Smooth muscle cell (in vitro differentiated cells): ENCODE measurements around the gene HOPX. TPM values are rescaled to one million over a fixed set of nuclear protein-coding genes. Genes with fewer than 3 reads are reported as not detected.

ENCODE experiments used
- DNase-seq: peaks from one replicate; lab custom pipeline; 2025; ENCODE audit not compliant: unreplicated experiment; lab: John Stamatoyannopoulos, UW
- H2AFZ ChIP-seq: fragments of 200-600 bp; sonication (generic); 2 replicates; pipeline ENCODE4 v1.6.0; 2016; ENCODE audit warnings: antibody characterized with exemption, low read depth, mild to moderate bottlenecking
- H3F3A ChIP-seq: fragments of 200-600 bp; sonication (generic); 2 replicates; pipeline ENCODE4 v1.6.0; 2017; ENCODE audit warnings: antibody characterized with exemption, low read depth
- H3K27ac ChIP-seq: fragments of 200-600 bp; sonication (generic); 2 replicates; pipeline ENCODE4 v1.5.1; 2016; ENCODE audit warnings: low read depth, mild to moderate bottlenecking
- H3K27me3 ChIP-seq: fragments of 200-600 bp; sonication (generic); 2 replicates; pipeline ENCODE4 v1.6.1; 2016; ENCODE audit warnings: low read depth, mild to moderate bottlenecking
- H3K36me3 ChIP-seq: fragments of 200-600 bp; sonication (generic); 2 replicates; pipeline ENCODE4 v1.5.1; 2016; ENCODE audit warnings: low read depth
- H3K4me1 ChIP-seq: fragments of 200-600 bp; sonication (generic); 2 replicates; pipeline ENCODE4 v1.5.1; 2016; ENCODE audit warnings: low read depth
- H3K4me2 ChIP-seq: fragments of 200-600 bp; sonication (generic); 2 replicates; pipeline ENCODE4 v1.6.0; 2016; ENCODE audit warnings: mild to moderate bottlenecking
- H3K4me3 ChIP-seq: fragments of 200-600 bp; sonication (generic); 2 replicates; pipeline ENCODE4 v1.5.1; 2016; ENCODE audit warnings: mild to moderate bottlenecking
- H3K79me2 ChIP-seq: fragments of 200-600 bp; sonication (generic); 2 replicates; pipeline ENCODE4 v1.6.0; 2016; ENCODE audit warnings: low read depth, mild to moderate bottlenecking
- H3K9ac ChIP-seq: fragments of 200-600 bp; sonication (generic); 2 replicates; pipeline ENCODE4 v1.6.0; 2016; ENCODE audit warnings: low read depth
- H3K9me3 ChIP-seq: fragments of 200-600 bp; sonication (generic); replicated peaks from 2 replicates; pipeline ENCODE4 v1.5.1; 2016; ENCODE audit warnings: low read depth
- H4K20me1 ChIP-seq: fragments of 200-600 bp; sonication (generic); 2 replicates; pipeline ENCODE4 v1.6.0; 2016; ENCODE audit warnings: low read depth
- WGBS: methylation state at CpG from one replicate; pipeline ENCODE4 v1.1.7; 2016; ENCODE audit warnings: low lambda C conversion rate; 5-methylcytosine and 5-hydroxymethylcytosine counted together
- polyA plus RNA-seq: library from polyadenylated mRNA; unstranded; fragments of >200 nt; fragmentation: Nextera tagmentation; extraction: Ambion mirVana; gene quantifications from 2 replicates; pipeline ENCODE4 v1.2.1, GENCODE V29; 2016
- total RNA-seq: library from RNA; depleted of rRNA; stranded (reverse); fragments of >200 nt; gene quantifications from 2 replicates; pipeline ENCODE4 v1.2.3, GENCODE V29; 2014
- TF ChIP-seq, protein P1 (sequence below): fragments of 200-600 bp; sonication (generic); IDR thresholded peaks from 2 replicates; pipeline ENCODE4 v1.5.1; 2017; ENCODE audit warnings: borderline replicate concordance, mild to moderate bottlenecking, antibody characterized with exemption; ENCODE audit not compliant: insufficient read depth, poor library complexity, severe bottlenecking

HOPX gene
- total and polyA plus RNA-seq, 2 experiments from 2014 or later, result 86.9 to 111 TPM

DNA sequence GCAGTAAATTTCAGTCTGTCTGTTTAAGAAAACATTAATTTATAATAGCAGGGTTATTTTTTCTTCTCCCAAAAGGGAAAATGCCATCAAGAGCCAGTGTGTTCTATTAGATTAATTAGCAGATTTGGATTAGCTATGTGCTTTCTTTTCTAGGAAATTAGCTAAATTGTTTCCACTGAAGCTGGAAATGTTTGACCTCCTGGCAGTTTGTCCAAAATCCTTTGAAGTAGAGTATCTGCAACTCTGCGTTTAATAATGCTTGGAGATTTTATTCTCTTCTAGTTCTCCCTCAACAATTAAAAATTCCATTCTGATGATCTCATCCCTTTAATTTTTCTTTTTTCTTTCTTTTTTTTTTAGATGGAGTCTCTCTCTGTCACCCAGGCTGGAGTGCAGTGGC is 27.1 kb upstream of the HOPX start:
- 87% methylated on average over 1 of the region's 1 CpG for WGBS

DNA sequence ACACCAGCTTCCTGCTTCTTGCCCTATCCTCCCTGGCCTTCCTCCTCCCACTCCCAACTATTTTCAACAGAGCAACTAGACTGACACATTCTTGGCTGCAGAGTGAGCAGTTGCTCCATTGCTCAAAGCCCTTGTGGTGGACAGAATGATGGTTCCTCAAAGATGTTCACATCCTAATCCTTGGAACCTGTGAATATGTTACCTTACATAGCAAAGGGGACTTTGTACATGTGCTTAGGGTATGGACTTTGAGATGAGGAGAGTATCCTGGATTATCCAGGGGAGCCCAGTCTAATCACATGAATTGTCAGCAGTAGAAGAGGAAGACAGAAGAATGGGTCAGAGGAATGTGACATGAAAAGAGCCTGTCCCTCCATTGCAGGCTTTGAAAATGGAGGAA is 24.9 kb upstream of the HOPX start:
- no peak overlapping the region for H3K27ac ChIP-seq

More for the DNA sequence above, 27.1 kb upstream of the HOPX start:
- Histone ChIP-seq H3F3A (no peaks in the 10 kb centered on the region), H2AFZ (no peak overlapping the region), H3K27ac (no peak overlapping the region), H3K9ac (no peak overlapping the region), H3K79me2 (no peaks in the 10 kb centered on the region), H4K20me1 (no peaks in the 10 kb centered on the region), H3K9me3 (no peaks in the 10 kb centered on the region), H3K4me3 (no peak overlapping the region), H3K4me2 (no peak overlapping the region), H3K4me1 (peaks cover 5% of the 10 kb centered on the region), H3K36me3 (no peaks in the 10 kb centered on the region), H3K27me3 (no peaks in the 10 kb centered on the region)
- no peak for DNase-seq
- TF ChIP-seq, protein P1, sequence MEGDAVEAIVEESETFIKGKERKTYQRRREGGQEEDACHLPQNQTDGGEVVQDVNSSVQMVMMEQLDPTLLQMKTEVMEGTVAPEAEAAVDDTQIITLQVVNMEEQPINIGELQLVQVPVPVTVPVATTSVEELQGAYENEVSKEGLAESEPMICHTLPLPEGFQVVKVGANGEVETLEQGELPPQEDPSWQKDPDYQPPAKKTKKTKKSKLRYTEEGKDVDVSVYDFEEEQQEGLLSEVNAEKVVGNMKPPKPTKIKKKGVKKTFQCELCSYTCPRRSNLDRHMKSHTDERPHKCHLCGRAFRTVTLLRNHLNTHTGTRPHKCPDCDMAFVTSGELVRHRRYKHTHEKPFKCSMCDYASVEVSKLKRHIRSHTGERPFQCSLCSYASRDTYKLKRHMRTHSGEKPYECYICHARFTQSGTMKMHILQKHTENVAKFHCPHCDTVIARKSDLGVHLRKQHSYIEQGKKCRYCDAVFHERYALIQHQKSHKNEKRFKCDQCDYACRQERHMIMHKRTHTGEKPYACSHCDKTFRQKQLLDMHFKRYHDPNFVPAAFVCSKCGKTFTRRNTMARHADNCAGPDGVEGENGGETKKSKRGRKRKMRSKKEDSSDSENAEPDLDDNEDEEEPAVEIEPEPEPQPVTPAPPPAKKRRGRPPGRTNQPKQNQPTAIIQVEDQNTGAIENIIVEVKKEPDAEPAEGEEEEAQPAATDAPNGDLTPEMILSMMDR, result no peak

DNA sequence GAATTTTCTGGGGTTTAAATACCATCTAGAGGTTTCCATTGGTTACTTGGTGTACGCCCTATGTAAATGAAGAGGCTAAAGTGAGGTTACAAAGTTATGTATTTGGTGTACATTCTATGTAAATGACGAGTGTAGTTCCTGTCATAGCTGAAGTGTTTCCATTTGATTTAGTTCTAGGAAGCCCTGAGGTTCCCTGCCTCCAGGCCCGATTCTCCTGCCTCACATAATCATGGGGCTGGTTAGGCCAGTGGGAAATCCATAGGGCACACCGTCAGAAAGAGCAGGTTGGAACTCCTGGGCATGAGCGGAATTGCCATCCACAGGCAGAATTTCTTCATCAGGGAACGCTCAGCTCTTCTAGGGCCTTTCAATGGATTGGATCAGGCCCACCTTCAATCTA is 24.2 kb upstream of the HOPX start:
- 98% methylated on average over 6 of the region's 6 CpGs for WGBS
- H3K27me3 ChIP-seq, result no peaks in the 10 kb centered on the region
- no peak overlapping the region for H3K27ac ChIP-seq
- no peaks in the 10 kb centered on the region for H3K79me2 ChIP-seq
- TF ChIP-seq, protein P1, result no peak
- H4K20me1 ChIP-seq, result no peaks in the 10 kb centered on the region
- no peak overlapping the region for H3K4me3 ChIP-seq
- H3K4me1 ChIP-seq, result peaks cover 8% of the 10 kb centered on the region
- H2AFZ ChIP-seq, result no peak overlapping the region
- no peaks in the 10 kb centered on the region for H3K36me3 ChIP-seq
- H3K9me3 ChIP-seq, result no peaks in the 10 kb centered on the region
- no peak overlapping the region for H3K4me2 ChIP-seq
- no peak overlapping the region for H3K9ac ChIP-seq
- no peak for DNase-seq
- no peaks in the 10 kb centered on the region for H3F3A ChIP-seq

More for the DNA sequence above, 24.9 kb upstream of the HOPX start:
- H2AFZ ChIP-seq, result no peak overlapping the region
- no peaks in the 10 kb centered on the region for H3K9me3 ChIP-seq
- no peak for DNase-seq
- TF ChIP-seq, protein P1, result no peak
- no peaks in the 10 kb centered on the region for H3K27me3 ChIP-seq
- no peaks in the 10 kb centered on the region for H3F3A ChIP-seq
- no peaks in the 10 kb centered on the region for H4K20me1 ChIP-seq
- H3K9ac ChIP-seq, result no peak overlapping the region
- H3K79me2 ChIP-seq, result no peaks in the 10 kb centered on the region
- no peak overlapping the region for H3K4me2 ChIP-seq
- H3K4me3 ChIP-seq, result no peak overlapping the region
- no peaks in the 10 kb centered on the region for H3K36me3 ChIP-seq
- H3K4me1 ChIP-seq, result peaks cover 8% of the 10 kb centered on the region

DNA sequence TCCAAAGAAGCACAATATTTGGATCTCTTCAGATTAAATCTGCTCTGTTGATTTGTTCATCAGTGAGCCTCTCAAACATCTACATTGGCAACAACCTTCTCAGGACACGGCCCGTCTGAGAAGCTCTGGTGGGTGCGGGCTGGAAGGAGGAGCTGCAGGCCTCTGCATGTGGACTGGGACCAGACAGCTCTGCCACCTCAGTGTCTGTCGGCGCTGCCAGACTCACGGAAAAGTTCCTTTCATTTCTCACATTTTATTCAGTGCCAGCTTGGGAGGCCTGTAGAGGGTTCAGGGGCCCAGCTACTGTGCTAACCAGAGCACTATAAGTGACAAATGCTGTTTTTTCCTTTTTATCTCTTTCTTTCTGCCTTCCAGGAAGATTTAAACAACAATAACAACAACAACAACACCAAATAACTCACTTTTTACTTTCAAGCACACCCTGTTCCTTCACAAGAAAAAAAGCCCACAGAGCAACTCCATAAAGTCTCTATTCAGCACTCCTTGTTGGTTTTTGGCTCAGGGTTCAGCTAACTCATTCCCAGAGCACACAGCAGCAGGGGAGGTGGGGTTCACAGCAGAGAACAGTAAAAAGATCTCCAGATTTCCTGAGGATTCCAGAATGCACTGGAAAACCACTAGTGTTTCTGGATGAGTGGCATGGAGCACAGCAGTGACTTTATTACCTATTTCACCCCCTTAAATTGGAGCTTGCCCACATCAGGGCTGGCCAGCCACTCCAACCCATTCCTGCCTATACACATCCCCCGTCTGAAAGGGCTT is 23.2 kb upstream of the HOPX start:
- H3K4me1 ChIP-seq, result peaks cover 8% of the 10 kb centered on the region
- no peaks in the 10 kb centered on the region for H3F3A ChIP-seq
- TF ChIP-seq, protein P1, result no peak
- H3K4me3 ChIP-seq, result no peak overlapping the region
- H3K9me3 ChIP-seq, result no peaks in the 10 kb centered on the region
- H3K9ac ChIP-seq, result peak overlapping the region; percentile 47
- 42% methylated on average over 7 of the region's 7 CpGs for WGBS
- peak overlapping the region; percentile 64 for H3K4me2 ChIP-seq
- peak overlapping the region; percentile 93 for H2AFZ ChIP-seq
- H4K20me1 ChIP-seq, result no peaks in the 10 kb centered on the region
- H3K79me2 ChIP-seq, result no peaks in the 10 kb centered on the region
- H3K36me3 ChIP-seq, result no peaks in the 10 kb centered on the region
- peak overlapping the region; percentile 75 for H3K27ac ChIP-seq
- no peaks in the 10 kb centered on the region for H3K27me3 ChIP-seq
- no peak for DNase-seq
